Right lobe of liver (tissue), 4 donors: ENCODE data around the gene ARHGEF19.

ENCODE experiments used
- CTCF ChIP-seq, 4 donors: fragments of 200-600 bp in 3 of 4; fragments of 450-650 bp in 1 of 4; IDR thresholded peaks; one replicate each; pipeline versions ENCODE4 v1.5.1 to v1.8.0; 2016 to 2022; ENCODE audit warnings: antibody characterized with exemption in 4 of 4, mild to moderate bottlenecking in 2 of 4
- POLR2A ChIP-seq: fragments of 450-650 bp; IDR thresholded peaks from one replicate; pipeline ENCODE4 v1.6.1; 2017; ENCODE audit warnings: antibody characterized with exemption, mild to moderate bottlenecking
- donor health status: DM: no; HTN: no; CAD: no.
- donor health status: DM: no; HTN: no; CAD: no.
- donor health status: DM: no; HTN: yes; CAD: no.

GRCh38 chr1:16245476-16246196, 33.2 kb upstream of the ARHGEF19 start:
- TF ChIP-seq POLR2A (no peak), CTCF (IDR thresholded peaks at IDR 0.05) (no peak)
